MM.1S (cell line): ENCODE data around the gene ATG16L2.
"Not testable (repeated sequence)": the region's sequence is repeated elsewhere in the genome, so short reads cannot be mapped to it uniquely, and the experiment has no call there.

Experiments used
- EZH2 ChIP-seq: fragments of 300-600 bp; sonication (generic); optimal IDR thresholded peaks from 2 replicates; pipeline ENCODE3; 2017; ENCODE audit warnings: low read depth, mild to moderate bottlenecking, antibody characterized with exemption, low read length, mixed read lengths
- EZH2phosphoT487 ChIP-seq: fragments of 300-600 bp; sonication (generic); IDR thresholded peaks from 2 replicates; pipeline ENCODE4 v1.6.1; 2018; ENCODE audit warnings: antibody characterized with exemption, low read length

GRCh38 chr11:72858267-72858666 is 44.1 kb downstream of the ATG16L2 start:
- TF ChIP-seq EZH2phosphoT487, EZH2: not testable (repeated sequence)
